GM21515 (cell line): ENCODE measurements around the gene FGL2.
"Not testable (repeated sequence)": the region's sequence is repeated elsewhere in the genome, so short reads cannot be mapped to it uniquely, and the experiment has no call there.

Source experiments
- ATAC-seq: cut with Tn5 transposase; IDR thresholded peaks from one replicate; pipeline ENCODE4 v1.9.1; 2021; ENCODE audit not compliant: unreplicated experiment

FGL2 gene

GRCh38 chr7:77217474-77218185, 18.0 kb upstream of the FGL2 start:
- no peak for ATAC-seq

DNA sequence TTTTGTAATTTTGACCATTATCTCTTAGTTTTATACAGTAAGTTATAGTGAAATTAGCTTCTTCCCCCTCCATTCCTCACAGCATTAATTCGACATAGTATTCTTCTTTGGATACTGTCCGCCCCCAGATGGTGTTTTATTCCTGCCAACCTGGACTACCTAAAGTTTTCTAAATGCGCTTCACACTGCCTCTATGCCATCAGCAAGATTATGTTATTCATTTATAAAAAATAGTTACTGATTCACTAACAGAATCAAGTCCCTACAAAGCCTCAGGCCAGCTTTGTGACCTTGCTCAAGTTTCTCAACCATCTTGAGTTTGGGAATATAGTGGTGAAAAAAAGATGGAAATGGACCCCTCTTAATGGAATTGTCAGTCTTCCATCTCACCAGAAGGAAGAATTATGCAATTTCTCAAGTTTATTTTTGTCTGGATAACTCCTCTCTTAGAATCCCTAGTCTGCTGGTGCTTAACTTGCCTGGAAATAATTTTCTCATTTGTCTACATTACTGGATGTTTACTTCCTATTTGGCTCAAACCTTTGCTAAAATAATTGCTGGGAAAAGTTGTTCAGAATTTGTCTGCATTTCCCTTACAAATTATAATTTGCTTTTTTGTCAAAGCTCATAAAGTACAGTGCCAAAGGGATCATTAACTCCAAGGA, 16.7 kb upstream of the FGL2 start:
- ATAC-seq: no peak

DNA sequence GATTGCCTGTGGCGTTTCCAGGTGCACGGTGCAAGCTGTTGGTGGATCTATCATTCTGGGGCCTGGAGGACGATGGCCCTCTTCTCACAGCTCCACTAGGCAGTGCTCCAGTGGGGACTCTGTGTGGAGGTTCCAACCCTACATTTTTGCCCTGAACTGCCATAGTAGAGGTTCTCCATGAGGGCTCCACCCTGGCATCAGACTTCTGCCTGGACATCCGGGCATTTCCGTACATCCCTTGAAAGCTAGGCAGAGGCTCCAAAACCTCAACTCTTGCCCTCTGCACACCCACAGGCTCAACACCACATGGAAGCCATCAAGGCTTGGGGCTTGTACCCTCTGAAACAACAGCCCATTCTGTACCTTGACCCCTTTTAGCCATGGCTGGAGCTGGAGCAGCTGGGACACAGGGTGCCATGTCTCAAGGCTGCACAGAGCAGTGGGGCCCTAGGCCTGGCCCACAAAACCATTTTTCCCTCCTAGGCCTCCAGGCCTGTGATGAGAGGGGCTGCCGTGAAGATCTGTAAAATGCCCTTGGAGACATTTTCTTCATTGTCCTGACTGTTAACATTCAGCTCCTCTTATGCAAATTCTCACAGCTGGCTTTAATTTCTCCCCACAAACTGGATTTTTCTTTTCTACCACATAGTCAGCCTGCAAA, 10.0 kb upstream of the FGL2 start:
- no peak for ATAC-seq

- ATAC-seq: no peak
Observed at GRCh38 chr7:77208416-77208815, 8.8 kb upstream of the FGL2 start.

DNA sequence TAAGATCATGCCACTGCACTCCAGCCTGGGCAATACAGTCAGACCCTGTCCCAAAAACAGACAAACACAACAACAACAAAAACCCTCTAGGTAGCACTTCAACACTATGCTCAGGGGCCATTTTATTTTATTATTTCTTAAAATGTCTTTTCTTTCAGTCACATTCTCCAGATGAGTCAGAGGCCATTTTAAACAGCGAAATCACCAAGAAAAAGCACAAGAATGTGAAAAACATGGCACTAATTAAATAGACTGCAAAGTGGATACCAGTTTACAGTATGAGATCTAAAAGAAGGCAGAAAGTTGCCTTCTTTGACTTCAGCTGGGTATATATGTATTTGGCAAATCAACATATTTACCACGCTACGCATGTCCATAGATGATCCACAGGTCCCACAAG, 6.1 kb upstream of the FGL2 start:
- no peak for ATAC-seq

DNA sequence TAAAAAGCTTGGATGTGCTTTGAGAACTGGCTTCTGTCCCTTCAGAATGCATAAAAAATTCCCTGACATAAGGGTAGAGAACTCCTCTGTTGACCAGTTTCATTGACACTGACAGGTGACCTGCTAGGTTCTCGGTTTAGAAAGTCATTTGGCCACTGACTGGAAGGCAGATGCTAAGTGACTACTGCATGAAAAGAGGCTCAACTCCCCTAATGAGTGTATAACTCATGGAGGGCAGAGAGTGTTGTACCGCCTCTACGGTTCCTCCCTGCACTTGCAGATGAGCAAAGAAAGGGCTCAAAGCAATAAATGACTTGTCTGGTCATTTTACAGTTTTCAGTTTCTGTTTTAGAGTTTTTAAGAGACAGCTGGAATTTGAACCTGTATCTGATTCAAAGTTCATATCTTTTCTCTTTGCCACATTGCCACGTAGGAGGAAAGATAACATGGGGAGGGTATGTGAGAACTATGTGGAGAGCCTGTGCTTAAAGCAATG, 2.9 kb upstream of the FGL2 start:
- peak; percentile 93 for ATAC-seq

DNA sequence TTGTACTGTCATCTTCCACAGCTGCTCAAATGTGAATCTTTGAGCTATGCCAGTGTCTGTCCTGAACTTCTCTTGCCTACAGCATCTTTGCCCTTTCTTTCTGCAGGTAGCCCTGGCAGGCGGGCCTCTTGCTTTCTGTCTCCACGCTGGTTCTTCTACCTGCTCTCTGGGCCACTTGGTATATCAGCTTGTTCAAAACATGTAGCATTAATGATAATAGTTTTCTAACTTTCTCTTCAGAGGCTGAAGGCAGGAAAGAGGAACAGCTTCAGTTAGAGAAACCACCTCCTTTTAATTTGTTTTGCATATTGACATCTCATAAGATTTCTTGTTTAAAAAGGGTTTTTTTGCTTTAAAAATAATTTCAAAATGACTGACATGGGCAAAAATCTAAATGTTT, 923 bp upstream of the FGL2 start:
- ATAC-seq: no peak

DNA sequence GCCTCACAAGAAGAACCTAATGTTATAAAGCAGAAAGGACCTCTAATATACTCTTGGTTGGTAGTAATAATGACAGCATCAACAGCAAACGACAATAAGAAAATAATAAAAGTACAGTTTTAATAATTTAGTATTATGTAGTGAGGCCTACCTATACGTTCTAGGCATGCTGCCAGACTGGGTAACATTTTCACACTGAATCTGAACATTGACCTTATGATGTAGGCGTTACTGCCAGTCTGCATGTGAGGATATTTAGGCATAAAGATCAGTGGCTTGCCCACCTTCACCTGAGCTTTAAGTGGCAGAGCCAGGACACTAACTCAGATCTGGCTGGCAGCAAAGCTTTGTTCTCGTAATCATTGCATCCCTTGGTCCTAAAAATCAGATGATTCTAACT, 2.5 kb downstream of the FGL2 start:
- no peak for ATAC-seq

DNA sequence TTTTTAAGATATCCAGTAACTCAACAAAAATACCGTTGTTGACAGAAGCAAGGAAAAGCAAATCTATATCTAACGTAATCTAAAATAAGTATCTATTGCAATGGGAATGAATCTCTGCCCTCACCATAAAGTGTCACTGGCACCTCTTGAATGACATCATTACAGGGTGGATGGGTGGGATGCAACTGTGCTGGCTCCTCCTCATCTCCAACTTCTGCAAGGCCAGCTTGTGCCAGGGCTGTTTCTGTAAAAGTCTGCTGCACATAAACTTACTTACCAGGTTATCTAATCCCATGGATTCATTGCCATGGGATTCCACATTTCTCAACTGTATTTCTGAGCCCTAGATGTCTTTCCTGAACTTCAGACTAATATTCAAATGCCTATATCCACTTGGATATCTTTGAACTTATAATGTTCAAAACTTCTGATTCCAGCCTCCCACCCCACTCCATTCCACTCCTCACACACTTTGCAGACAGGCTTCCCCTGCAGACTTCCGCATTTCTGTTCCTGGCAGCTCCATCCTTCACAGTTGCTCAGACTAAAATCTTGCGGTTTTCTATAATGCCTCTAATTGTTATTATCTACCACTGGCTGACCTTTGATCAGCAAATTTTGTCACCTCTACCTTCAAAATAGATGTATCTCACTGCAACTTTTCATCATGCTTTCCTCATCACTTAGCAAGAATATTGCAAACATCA, 10.7 kb downstream of the FGL2 start:
- no peak for ATAC-seq

DNA sequence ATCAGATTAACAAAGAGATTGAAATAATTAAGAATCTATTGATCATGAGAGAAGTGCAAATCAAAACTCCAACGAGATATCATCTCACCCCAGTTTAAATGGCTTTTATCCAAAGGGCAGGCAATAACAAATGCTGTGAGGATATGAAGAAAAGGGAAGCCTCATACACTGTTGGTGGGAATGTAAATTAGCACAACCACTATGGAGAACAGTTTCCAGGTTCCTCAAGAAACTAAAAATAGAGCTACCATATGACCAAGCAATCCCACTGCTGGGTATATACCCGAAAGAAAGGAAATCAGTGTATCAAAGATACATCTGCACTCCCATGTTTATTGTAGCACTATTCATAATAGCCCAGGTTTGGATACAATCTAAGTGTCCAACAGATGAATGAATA, 13.8 kb downstream of the FGL2 start:
- ATAC-seq: no peak

- ATAC-seq: no peak
Observed at GRCh38 chr7:77184990-77185389, 14.6 kb downstream of the FGL2 start.

DNA sequence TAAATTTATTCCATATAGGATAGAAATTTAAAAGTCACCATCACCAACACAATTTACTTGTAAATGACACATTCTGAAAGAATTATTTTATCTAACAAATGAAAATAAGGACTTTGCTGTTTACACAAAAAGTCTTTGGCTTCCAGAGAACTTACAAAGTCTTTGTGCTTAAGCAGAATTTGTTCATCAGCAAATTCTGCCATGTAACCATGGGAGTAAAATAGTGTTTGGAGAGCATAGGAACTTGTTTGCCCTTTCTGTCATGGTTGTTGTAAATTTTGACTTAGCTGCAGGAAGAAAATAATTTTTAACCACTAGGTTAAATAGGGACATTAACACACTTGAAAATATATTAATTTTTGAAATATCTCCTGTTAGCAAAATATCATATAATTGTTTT, 15.2 kb downstream of the FGL2 start:
- ATAC-seq: no peak

DNA sequence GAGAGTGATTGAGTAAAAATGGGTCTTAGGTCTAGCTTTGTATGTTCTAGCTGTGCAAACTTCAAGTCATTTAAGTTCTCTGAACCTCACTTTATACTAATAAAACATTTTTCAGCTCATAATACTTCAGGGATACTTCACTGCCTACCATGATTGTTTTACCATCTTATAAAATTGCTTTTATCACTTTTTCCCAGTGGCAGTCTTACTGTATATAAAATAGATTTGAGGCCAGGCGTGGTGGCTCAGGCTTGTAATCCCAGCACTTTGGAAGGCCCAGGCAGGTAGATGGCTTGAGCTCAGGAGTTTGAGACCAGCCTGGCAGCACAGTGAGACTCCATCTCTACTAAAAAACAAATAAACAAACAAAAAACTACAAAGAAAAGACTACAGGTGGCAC, 17.4 kb downstream of the FGL2 start:
- ATAC-seq: no peak

DNA sequence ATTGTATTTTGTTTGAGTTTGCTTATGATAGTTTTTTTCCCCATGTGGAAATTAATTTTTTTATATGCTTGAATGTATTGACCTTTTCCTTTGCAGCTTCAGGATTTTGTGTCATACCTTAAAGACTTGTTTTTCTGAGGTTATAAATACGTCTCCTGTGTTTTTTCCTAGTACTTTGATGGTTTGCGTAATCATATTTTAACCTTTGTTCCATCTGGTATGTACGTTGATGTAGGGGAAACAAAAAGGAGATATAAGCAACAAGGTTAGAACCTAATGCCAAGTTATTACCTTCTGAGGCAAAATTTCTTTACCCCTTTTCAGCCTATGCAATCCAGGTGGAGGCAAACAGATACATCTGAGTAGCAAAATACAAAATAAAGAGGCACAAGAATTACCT, 17.9 kb downstream of the FGL2 start:
- no peak for ATAC-seq

GRCh38 chr7:77181015-77181595, 18.5 kb downstream of the FGL2 start:
- no peak for ATAC-seq

GRCh38 chr7:77178024-77178423, 21.6 kb downstream of the FGL2 start:
- not testable (repeated sequence) for ATAC-seq

DNA sequence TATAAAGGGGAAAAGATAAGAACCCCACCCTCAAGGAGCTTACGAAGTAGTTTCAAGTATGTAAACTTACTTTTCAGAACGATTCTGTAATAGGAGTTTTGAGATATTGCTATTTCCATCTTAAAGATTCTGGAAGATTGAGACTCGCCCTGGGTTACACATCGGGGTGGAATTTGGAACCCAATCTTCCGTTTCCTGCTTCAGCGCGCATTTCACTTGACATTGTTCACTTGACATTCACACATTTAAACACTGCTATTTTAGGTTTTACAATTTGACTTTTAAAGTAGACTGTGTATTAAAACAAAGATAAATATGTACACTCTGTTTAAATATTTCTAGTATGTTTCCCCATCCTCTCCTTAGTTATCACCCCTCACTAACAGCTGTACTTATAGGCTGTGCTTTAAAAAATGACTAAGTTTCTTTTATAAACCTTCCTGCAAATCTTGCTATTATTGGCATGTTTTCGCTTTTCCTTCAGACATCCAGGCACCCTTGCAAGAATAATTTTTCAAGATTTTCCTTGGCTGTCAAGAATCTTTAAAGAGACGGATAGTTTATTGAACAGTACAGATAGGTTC, 22.2 kb downstream of the FGL2 start:
- not testable (repeated sequence) for ATAC-seq

DNA sequence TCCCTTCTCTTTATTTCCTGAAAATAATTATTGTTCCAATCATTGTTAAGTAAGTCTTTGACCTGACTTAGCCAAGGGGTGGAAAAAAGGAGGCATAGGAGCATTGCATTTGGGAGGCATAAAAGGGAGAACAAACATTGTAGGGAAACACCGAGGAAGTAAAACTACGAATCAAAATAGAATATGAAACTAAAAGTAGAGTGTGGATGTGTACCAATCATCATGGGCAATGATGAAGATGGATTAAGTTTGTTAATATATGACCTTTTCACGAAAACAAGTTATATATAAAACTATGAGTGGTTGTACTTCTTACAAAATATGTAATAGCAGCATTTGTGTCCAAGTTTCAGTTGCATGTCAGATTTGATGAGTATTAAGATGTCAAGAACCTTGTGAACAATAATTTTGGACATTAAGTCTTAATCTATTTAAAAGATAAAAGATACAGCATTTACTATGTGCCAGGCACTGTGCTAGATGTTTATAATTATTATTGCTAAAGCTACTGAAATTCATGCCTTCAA, 24.3 kb downstream of the FGL2 start:
- peak; percentile 54 for ATAC-seq

GRCh38 chr7:77174418-77174817, 25.2 kb downstream of the FGL2 start:
- not testable (repeated sequence) for ATAC-seq

DNA sequence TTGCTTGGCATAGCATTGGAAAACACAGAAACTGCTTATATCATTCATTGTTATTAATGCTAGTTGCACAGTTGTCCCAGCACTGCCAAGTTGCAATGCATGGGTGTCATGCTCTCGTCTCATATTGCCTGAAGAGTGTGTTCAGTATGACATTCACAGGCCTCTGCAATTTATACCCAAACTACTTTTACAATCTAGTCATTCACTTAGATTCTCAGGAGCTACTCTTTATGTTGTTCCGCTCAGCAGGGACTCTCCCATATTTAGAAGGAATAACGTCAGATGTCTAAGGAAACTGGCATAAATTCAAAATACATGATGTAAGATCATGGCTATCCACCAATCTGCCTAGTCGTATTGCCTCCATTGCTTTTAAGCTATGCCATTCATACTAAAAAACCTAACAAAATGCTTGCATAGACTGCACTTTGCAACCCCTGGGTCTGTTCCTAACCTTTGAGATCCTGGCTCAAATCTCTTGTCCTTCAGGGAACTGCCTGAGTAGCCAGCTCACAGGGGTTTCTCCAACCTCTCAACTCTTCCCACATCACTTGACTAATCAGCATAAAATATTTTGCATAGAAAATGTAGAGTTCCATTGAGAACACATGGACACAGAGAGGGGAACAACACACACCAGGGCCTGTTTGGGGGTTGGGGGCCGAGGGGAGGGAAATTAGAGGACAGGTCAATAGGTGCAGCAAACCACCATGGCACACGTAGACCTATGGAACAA, 27.0 kb downstream of the FGL2 start:
- not testable (repeated sequence) for ATAC-seq
